H1 (cell line): ENCODE measurements around the gene S100A16. TPM values are rescaled to one million over a fixed set of nuclear protein-coding genes. Genes with fewer than 3 reads are reported as not detected.

ENCODE experiments used
- ASH2L ChIP-seq: fragments of 200-600, 300-600 bp; sonication (generic); IDR thresholded peaks from one replicate; pipeline ENCODE4 v1.7.1; 2017; ENCODE audit warnings: low read length
- ATF3 ChIP-seq: IDR thresholded peaks from 2 replicates; pipeline ENCODE4 v1.6.1; 2011; ENCODE audit warnings: low read depth, mild to moderate bottlenecking, low read length; ENCODE audit not compliant: insufficient read depth
- KDM1A ChIP-seq: fragments of 200-600, 300-600 bp; sonication (generic); IDR thresholded peaks from 2 replicates; pipeline ENCODE4 v1.7.1; 2016; ENCODE audit warnings: mild to moderate bottlenecking, low read length, borderline replicate concordance
- polyA plus RNA-seq, 7 experiments: library from polyadenylated mRNA; depleted of rRNA in 3 of 7; stranded (reverse) in 5 of 7; unstranded in 2 of 7; fragments of >200 nt in 5 of 7; fragments of 200-250 nt in 2 of 7; gene quantifications; 1 replicate in 5 of 7; 2 replicates in 1 of 7; 4 replicates in 1 of 7; pipeline versions ENCODE4 v1.2.1 to v1.2.3, GENCODE V29; 2011 to 2013; ENCODE audit warnings: missing spikeins in 2 of 7, mixed read lengths in 2 of 7
- total RNA-seq: library from RNA; stranded (reverse); fragmentation: NEBNext Ultra II Directional; extraction: Animal tissue kit (Norgen Biotek cat#: 25700); gene quantifications from 2 replicates; pipeline ENCODE4 v1.2.1, GENCODE V29; 2021

S100A16 gene
- total and polyA plus RNA-seq, 2 of the 8 experiments (the other 6 are each of a cell fraction or from before 2014, with no cell fraction given), result 14.9 to 61.4 TPM

- TF ChIP-seq ATF3 (no peak), ASH2L (no peak), KDM1A (no peak)
These were observed 20.2 kb downstream of the S100A16 start (continued) for GRCh38 chr1:153592748-153593147.
